ENCODE results near the gene SLC13A3. TPM values are rescaled to one million over a fixed set of nuclear protein-coding genes. Genes with fewer than 3 reads are reported as not detected.

Gene SLC13A3
- total RNA-seq, 1 donor from 2014 or later: 1.6 TPM

GRCh38 chr20:46666306-46666705 is 15.0 kb upstream of the SLC13A3 start:
- H3K4me3 ChIP-seq (ENCODE audit: low read depth, low read length): no peak overlapping the region
- DNase-seq (ENCODE audit: low read depth): no peak
- TF ChIP-seq CTCF (conservative IDR thresholded peaks at IDR 0.05; ENCODE audit: low read depth, low read length): no peak

DNA sequence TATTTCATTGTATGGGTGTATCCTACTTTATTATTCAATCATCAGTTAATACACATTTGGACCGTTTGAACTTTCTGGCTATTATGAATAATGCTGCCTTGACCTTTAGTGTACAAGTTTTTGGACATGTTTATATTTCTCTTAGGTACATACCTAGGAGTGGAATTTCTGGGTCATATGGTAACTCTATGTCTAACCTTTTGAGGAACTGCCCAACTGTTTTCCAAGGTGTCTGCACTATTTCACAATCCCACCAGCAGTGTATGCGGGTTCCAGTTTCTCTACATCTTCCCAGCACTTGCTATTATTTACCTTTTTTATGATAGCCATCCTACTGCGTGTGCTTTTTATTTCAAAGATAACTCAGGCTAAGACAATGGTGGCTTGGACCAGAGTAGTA is 14.3 kb upstream of the SLC13A3 start:
- no peak for DNase-seq (ENCODE audit: low read depth)
- H3K4me3 ChIP-seq (ENCODE audit: low read depth, low read length): no peak overlapping the region
- TF ChIP-seq CTCF (conservative IDR thresholded peaks at IDR 0.05; ENCODE audit: low read depth, low read length): no peak

DNA sequence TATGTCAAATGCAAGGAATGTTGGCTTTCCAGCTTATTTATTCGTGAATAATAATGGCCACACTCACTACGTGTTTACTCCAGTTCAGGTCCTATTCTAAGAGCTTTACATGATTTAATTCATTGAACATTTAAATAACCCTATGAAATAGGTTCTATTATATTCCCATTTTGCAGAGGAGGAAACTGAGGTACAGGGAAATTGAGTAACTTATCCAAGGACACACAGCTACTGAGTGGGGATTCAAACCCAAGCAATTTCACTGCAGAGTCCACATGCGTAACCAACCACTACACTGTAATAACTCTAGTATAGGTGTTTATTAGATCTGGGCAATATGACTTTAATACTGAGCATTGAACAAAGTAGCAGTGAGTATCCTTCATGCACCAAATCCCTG is 12.3 kb upstream of the SLC13A3 start:
- no peak for TF ChIP-seq CTCF (conservative IDR thresholded peaks at IDR 0.05; ENCODE audit: low read depth, low read length)

DNA sequence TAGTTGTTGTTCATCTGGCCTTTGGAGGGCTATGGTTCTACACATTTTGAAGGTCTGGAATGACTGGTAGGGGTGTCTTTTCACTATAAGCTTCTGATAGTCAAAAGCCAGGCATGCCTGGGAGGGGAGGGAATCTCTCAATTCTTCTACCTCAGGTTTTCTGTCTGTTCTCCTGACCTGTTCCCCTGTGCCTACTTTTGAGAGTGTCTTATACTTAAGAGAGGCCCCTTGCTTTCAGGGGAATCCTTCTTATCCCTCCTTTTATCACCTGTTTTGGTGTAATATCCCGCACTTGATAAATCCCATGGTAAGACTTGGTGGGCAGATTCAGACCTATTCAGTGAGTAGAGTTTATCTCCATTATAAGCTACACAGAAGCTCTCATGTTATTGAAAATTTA is 10.4 kb upstream of the SLC13A3 start:
- H3K4me3 ChIP-seq (ENCODE audit: low read depth, low read length): no peak overlapping the region
- DNase-seq (ENCODE audit: low read depth): no peak
- TF ChIP-seq CTCF (conservative IDR thresholded peaks at IDR 0.05; ENCODE audit: low read depth, low read length): no peak

More for the DNA sequence above, 12.3 kb upstream of the SLC13A3 start:
- H3K4me3 ChIP-seq (ENCODE audit: low read depth, low read length): no peak overlapping the region
- no peak for DNase-seq (ENCODE audit: low read depth)

GRCh38 chr20:46660487-46660886 is 9.2 kb upstream of the SLC13A3 start:
- no peak overlapping the region for H3K4me3 ChIP-seq (ENCODE audit: low read depth, low read length)
- DNase-seq (ENCODE audit: low read depth): no peak
- no peak for TF ChIP-seq CTCF (conservative IDR thresholded peaks at IDR 0.05; ENCODE audit: low read depth, low read length)

DNA sequence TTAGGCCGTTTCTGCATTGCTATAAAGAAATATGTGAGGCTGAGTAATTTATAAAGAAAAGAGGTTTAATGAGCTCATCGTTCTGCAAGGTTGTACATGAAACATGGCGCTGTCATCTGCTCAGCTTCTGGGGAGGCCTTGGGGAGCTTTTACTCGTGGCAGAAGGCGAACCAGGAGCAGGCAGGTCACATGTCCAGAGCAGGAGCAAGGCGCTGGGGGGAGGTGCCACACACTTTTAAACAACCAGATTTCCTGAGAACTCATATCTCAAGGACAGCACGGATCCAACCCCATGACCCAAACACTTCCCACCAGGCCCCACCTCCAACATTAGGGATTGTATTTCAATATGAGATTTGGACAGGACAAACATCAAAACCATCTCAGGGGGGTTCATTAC is 6.4 kb upstream of the SLC13A3 start:
- TF ChIP-seq CTCF (conservative IDR thresholded peaks at IDR 0.05; ENCODE audit: low read depth, low read length): no peak
- no peak overlapping the region for H3K4me3 ChIP-seq (ENCODE audit: low read depth, low read length)
- DNase-seq (ENCODE audit: low read depth): no peak

DNA sequence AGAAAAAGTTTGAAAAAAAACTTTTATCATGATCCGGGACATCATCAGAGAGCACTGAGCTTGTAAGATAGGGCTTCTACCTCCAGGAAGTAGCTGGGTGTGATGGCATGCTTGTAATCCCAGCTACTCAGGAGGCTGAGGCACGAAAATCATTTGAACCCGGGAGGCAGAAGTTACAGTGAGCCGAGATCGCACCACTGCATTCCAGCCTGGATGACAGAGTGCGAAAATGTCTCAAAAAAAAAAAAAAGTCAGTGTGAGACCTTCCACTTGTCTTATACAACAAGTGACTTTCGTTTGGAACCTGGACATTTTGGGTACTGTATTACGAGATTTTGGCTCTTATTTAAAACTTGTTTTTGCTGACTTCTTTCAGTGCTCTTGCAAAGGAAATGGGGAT is 5.9 kb upstream of the SLC13A3 start:
- no peak overlapping the region for H3K4me3 ChIP-seq (ENCODE audit: low read depth, low read length)
- no peak for TF ChIP-seq CTCF (conservative IDR thresholded peaks at IDR 0.05; ENCODE audit: low read depth, low read length)
- DNase-seq (ENCODE audit: low read depth): no peak
